ENCODE data around the gene ADM. TPM values are rescaled to one million over a fixed set of nuclear protein-coding genes. Genes with fewer than 3 reads are reported as not detected.

ADM gene
- total RNA-seq, 2 experiments from 2014 or later, result 1.5 to 1.8 TPM

GRCh38 chr11:10305964-10306918 lies 1.4 kb downstream of the ADM start:
- Histone ChIP-seq H3K27ac (ENCODE audit: low read depth in 1 of 2, low read length in 2 of 2) (no peak overlapping the region), H3K36me3 (ENCODE audit: insufficient read depth, low read length) (no peaks in the 10 kb centered on the region), H3K9me3 (ENCODE audit: control insufficient read depth in 1 of 2, insufficient read depth in 1 of 2, low read length in 2 of 2) (peaks cover 0 to 17% of the 10 kb centered on the region in 2 experiments), H3K4me1 (ENCODE audit: insufficient read depth, low read length) (peaks cover 63% of the 10 kb centered on the region), H3K27me3 (ENCODE audit: control insufficient read depth in 1 of 2, insufficient read depth in 2 of 2, low read length in 2 of 2) (peaks cover 32 to 45% of the 10 kb centered on the region in 2 experiments), H3K4me3 (ENCODE audit: low read length) (peak overlapping the region; percentile 63)
- Mint-ChIP-seq H3K4me1 (ENCODE audit: low read depth) (peaks cover 47% of the 10 kb centered on the region), H3K9me3 (no peaks in the 10 kb centered on the region), H3K27ac (no peak overlapping the region), H3K27me3 (peaks cover 67% of the 10 kb centered on the region), H3K4me3 (peak overlapping the region; percentile 95), H3K36me3 (ENCODE audit: low read depth) (peaks cover 7% of the 10 kb centered on the region)
- no peak for TF ChIP-seq CTCF (IDR thresholded peaks at IDR 0.05)
- ChIA-PET POLR2A (interaction anchor here (0.7 to 1.7 kb wide), 8 partner anchors 13 to 733 kb away, joined by 3 to 6 read pairs (median 3); partner anchors contain the start of gene WEE1), CTCF (interaction anchor here (0.6 to 2.5 kb wide), 4 partner anchors 9 to 443 kb away, joined by 3 to 32 read pairs (median 5); no protein-coding TSS in a partner anchor)
- DNase-seq, result peak in 3 of 14 experiments; percentile 47 to 57 (median 54)
- intact Hi-C loops (cut with DNase I, micrococcal nuclease), result loop anchor here (2.0 to 10.0 kb wide), 9 partner anchors 239 to 1621 kb away; partner anchors contain the start of genes RNF141 (in 1 of the 2), RPL27A (in 1 of the 2), TMEM9B (in 1 of the 2) and TRIM66 (in 1 of the 2)
- ATAC-seq (ENCODE audit: poor library complexity), result no peak

- Mint-ChIP-seq H3K27me3 (peaks cover 74% of the 10 kb centered on the region), H3K36me3 (ENCODE audit: low read depth) (peaks cover 7% of the 10 kb centered on the region), H3K27ac (no peak overlapping the region), H3K4me3 (peak overlapping the region; percentile 95), H3K4me1 (ENCODE audit: low read depth) (peaks cover 44% of the 10 kb centered on the region), H3K9me3 (no peaks in the 10 kb centered on the region)
- H3K36me3 ChIP-seq (ENCODE audit: insufficient read depth, low read length), result no peaks in the 10 kb centered on the region
- TF ChIP-seq CTCF (IDR thresholded peaks at IDR 0.05), result no peak
- POLR2A ChIA-PET, result interaction anchor here (1.4 to 1.7 kb wide), 2 partner anchors 96 to 100 kb away, joined by 6 to 7 read pairs; no protein-coding TSS in a partner anchor
- H3K27ac ChIP-seq (ENCODE audit: low read depth in 1 of 2, low read length in 2 of 2), result no peak overlapping the region
- CTCF ChIA-PET, result interaction anchor here (0.6 to 4.3 kb wide), 8 partner anchors 10 to 968 kb away, joined by 3 to 44 read pairs (median 4); no protein-coding TSS in a partner anchor
- H3K27me3 ChIP-seq (ENCODE audit: control insufficient read depth in 1 of 2, insufficient read depth in 2 of 2, low read length in 2 of 2), result peaks cover 32 to 45% of the 10 kb centered on the region in 2 experiments
- peak in 2 of 14 experiments; percentile 28 to 64 for DNase-seq
- intact Hi-C loops (cut with DNase I, micrococcal nuclease), result loop anchor here (1.0 to 10.0 kb wide), 11 partner anchors 99 to 1622 kb away; partner anchors contain the start of genes RNF141 (in 1 of the 2), RPL27A (in 1 of the 2), TMEM9B (in 1 of the 2) and TRIM66 (in 1 of the 2)
- ATAC-seq (ENCODE audit: poor library complexity), result no peak
- H3K4me1 ChIP-seq (ENCODE audit: insufficient read depth, low read length), result peaks cover 62% of the 10 kb centered on the region
- H3K9me3 ChIP-seq (ENCODE audit: control insufficient read depth in 1 of 2, insufficient read depth in 1 of 2, low read length in 2 of 2), result peaks cover 0 to 17% of the 10 kb centered on the region in 2 experiments
- peak overlapping the region; percentile 63 for H3K4me3 ChIP-seq (ENCODE audit: low read length)
Observed at GRCh38 chr11:10307022-10307399, 2.1 kb downstream of the ADM start.
